Measurements from ENCODE around the gene LRBA.

The LRBA gene

GRCh38 chr4:150268444-150268843 lies 746.6 kb downstream of the LRBA start:
- no peak for TF ChIP-seq CTCF (IDR thresholded peaks at IDR 0.05; ENCODE audit: borderline replicate concordance, control extremely low read depth, extremely low read depth, insufficient read depth, missing control alignments)
- DNase-seq (ENCODE audit: low spot score) = no peak
- in situ Hi-C loops (cut with MboI; ENCODE audit: low sequenced_read_pairs, unreplicated experiment) = no loop called here

- in situ Hi-C loops (cut with MboI; ENCODE audit: low sequenced_read_pairs, unreplicated experiment) = no loop called here
- TF ChIP-seq CTCF (IDR thresholded peaks at IDR 0.05; ENCODE audit: borderline replicate concordance, control extremely low read depth, extremely low read depth, insufficient read depth, missing control alignments) = no peak
- DNase-seq (ENCODE audit: low spot score) = no peak
These were observed 749.3 kb downstream of the LRBA start for GRCh38 chr4:150265806-150266205.

GRCh38 chr4:150264595-150265161 lies 750.4 kb downstream of the LRBA start:
- in situ Hi-C loops (cut with MboI; ENCODE audit: low sequenced_read_pairs, unreplicated experiment) = no loop called here
- TF ChIP-seq CTCF (IDR thresholded peaks at IDR 0.05; ENCODE audit: borderline replicate concordance, control extremely low read depth, extremely low read depth, insufficient read depth, missing control alignments) = no peak
- DNase-seq (ENCODE audit: low spot score) = no peak

- in situ Hi-C loops (cut with MboI; ENCODE audit: low sequenced_read_pairs, unreplicated experiment) = no loop called here
- no peak for DNase-seq (ENCODE audit: low spot score)
- no peak for TF ChIP-seq CTCF (IDR thresholded peaks at IDR 0.05; ENCODE audit: borderline replicate concordance, control extremely low read depth, extremely low read depth, insufficient read depth, missing control alignments)
These were observed 752.5 kb downstream of the LRBA start for GRCh38 chr4:150262611-150263010.

- TF ChIP-seq CTCF (IDR thresholded peaks at IDR 0.05; ENCODE audit: borderline replicate concordance, control extremely low read depth, extremely low read depth, insufficient read depth, missing control alignments) = no peak
- no peak for DNase-seq (ENCODE audit: low spot score)
- in situ Hi-C loops (cut with MboI; ENCODE audit: low sequenced_read_pairs, unreplicated experiment) = no loop called here
These were observed 753.5 kb downstream of the LRBA start for GRCh38 chr4:150261571-150261970.

- in situ Hi-C loops (cut with MboI; ENCODE audit: low sequenced_read_pairs, unreplicated experiment) = no loop called here
- TF ChIP-seq CTCF (IDR thresholded peaks at IDR 0.05; ENCODE audit: borderline replicate concordance, control extremely low read depth, extremely low read depth, insufficient read depth, missing control alignments) = no peak
- DNase-seq (ENCODE audit: low spot score) = no peak
These were observed 755.1 kb downstream of the LRBA start for GRCh38 chr4:150259861-150260567.
